Common myeloid progenitor, CD34-positive (primary cell): Measurements from ENCODE around the gene SLC2A13.
A peak's percentile ranks its signal among the peaks of the same experiment; 100 is the strongest.
"Not testable (repeated sequence)": the region's sequence is repeated elsewhere in the genome, so short reads cannot be mapped to it uniquely, and the experiment has no call there.

Experiments used
- CTCF ChIA-PET: fragments of 350-600 bp; sonication (Branson Sonifier 250); formaldehyde crosslinking; loops from one replicate; lab custom pipeline; 2021; ENCODE audit warnings: antibody characterized with exemption; lab: Charles Lee
- POLR2A ChIA-PET: fragments of 350-600 bp; sonication (Branson Sonifier 250); formaldehyde crosslinking; loops from one replicate; lab custom pipeline; 2021; ENCODE audit warnings: antibody characterized with exemption; lab: Charles Lee
- DNase-seq, 3 donors: peaks; one replicate each; pipeline versions ENCODE4 v3.0.0 to v3.0.0-alpha.2; 2013
- H3K27ac ChIP-seq, 2 experiments: 1 replicate in 1 of 2; 2 replicates in 1 of 2; pipeline ENCODE4 v1.7.0; 2013; ENCODE audit warnings: inconsistent platforms in 2 of 2, low read length in 2 of 2, mild to moderate bottlenecking in 2 of 2, low read depth in 1 of 2, moderate library complexity in 1 of 2; ENCODE audit not compliant: severe bottlenecking in 2 of 2, insufficient read depth in 1 of 2, poor library complexity in 1 of 2
- H3K27me3 ChIP-seq, 5 experiments: replicated peaks in 2 of 5; 1 replicate in 3 of 5; 2 replicates in 2 of 5; pipeline versions ENCODE4 v1.6.1 to v1.7.0; 2013; ENCODE audit warnings: low read length in 4 of 5, mild to moderate bottlenecking in 2 of 5, moderate library complexity in 2 of 5, inconsistent platforms in 1 of 5; ENCODE audit not compliant: insufficient read depth in 5 of 5, control insufficient read depth in 4 of 5
- H3K36me3 ChIP-seq, 4 experiments: 1 replicate in 2 of 4; 2 replicates in 2 of 4; pipeline versions ENCODE4 v1.6.1 to v1.7.0; 2013; ENCODE audit warnings: low read length in 3 of 4, control low read depth in 1 of 4, mild to moderate bottlenecking in 1 of 4; ENCODE audit not compliant: control insufficient read depth in 4 of 4, insufficient read depth in 4 of 4
- H3K4me1 ChIP-seq, 4 experiments: 1 replicate in 3 of 4; 2 replicates in 1 of 4; pipeline versions ENCODE4 v1.6.1 to v1.7.1; 2013; ENCODE audit warnings: low read length in 3 of 4, mild to moderate bottlenecking in 3 of 4, control low read depth in 1 of 4, inconsistent platforms in 1 of 4, moderate library complexity in 1 of 4; ENCODE audit not compliant: control insufficient read depth in 4 of 4, insufficient read depth in 4 of 4; ENCODE audit errors: control extremely low read depth in 1 of 4
- H3K4me3 ChIP-seq, 7 experiments: 1 replicate in 4 of 7; 2 replicates in 3 of 7; pipeline versions ENCODE4 v1.5.1 to v1.7.0; 2013; ENCODE audit warnings: mild to moderate bottlenecking in 7 of 7, low read length in 6 of 7, moderate library complexity in 6 of 7, inconsistent platforms in 2 of 7, low read depth in 2 of 7, control low read depth in 1 of 7; ENCODE audit not compliant: insufficient read depth in 4 of 7, control insufficient read depth in 1 of 7; ENCODE audit errors: extremely low read depth in 1 of 7
- H3K9me3 ChIP-seq, 5 experiments: 1 replicate in 4 of 5; 2 replicates in 1 of 5; pipeline versions ENCODE4 v1.6.1 to v1.7.1; 2013; ENCODE audit warnings: low read length in 4 of 5, mild to moderate bottlenecking in 2 of 5, inconsistent platforms in 1 of 5, low read depth in 1 of 5, moderate library complexity in 1 of 5; ENCODE audit not compliant: control insufficient read depth in 4 of 5, insufficient read depth in 2 of 5; ENCODE audit errors: control extremely low read depth in 1 of 5
- WGBS: methylation state at CpG from one replicate; pipeline ENCODE4 v1.1.5; 2013; ENCODE audit not compliant: insufficient coverage; 5-methylcytosine and 5-hydroxymethylcytosine counted together

SLC2A13 gene

DNA sequence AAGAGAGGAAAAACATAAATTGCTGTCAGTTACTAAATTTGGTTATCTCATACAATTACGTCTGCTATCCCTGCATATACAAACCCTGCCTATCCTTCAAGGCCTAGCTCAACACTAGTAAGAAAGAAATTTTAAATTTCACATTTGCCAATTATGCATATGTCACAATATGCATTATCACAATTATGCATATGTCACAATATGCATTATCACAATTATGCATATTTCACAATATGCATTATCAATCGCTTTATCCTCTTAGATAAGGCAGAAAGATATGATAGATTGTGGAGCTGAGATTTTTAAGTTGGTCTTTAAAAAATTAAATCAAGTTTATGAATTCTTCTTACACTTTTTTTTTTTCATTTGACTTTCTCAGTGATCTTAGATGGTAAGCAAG, 291.3 kb downstream of the SLC2A13 start:
- Histone ChIP-seq H3K27me3 (no peaks in the 10 kb centered on the region), H3K4me1 (no peaks in the 10 kb centered on the region), H3K27ac (no peak overlapping the region), H3K4me3 (no peak overlapping the region), H3K36me3 (no peaks in the 10 kb centered on the region), H3K9me3 (peaks cover 0 to 6% (median 0%) of the 10 kb centered on the region in 5 experiments)
- CTCF ChIA-PET = no interaction called here
- DNase-seq = no peak
- POLR2A ChIA-PET = no interaction called here
- 33% methylated on average over 1 of the region's 2 CpGs for WGBS

DNA sequence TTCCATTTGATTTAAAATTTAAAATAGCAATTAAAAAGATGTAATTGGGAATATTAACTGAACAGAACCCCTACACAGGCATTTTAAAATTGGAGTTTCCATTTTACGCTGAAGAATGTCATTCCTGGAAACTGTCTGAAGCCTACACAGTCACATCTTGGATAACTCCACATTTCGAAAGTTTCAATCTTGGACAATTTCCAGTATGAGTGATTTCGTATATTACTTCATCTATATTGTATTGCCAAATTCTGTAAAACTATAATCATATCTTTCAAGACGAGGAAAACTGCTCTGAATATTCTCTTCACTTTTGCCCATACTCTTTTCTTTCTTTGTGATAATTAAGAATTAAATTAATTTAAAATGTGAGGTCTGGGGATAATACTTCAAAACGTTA, 292.1 kb downstream of the SLC2A13 start:
- Histone ChIP-seq H3K27ac (no peak overlapping the region), H3K36me3 (no peaks in the 10 kb centered on the region), H3K27me3 (no peaks in the 10 kb centered on the region), H3K4me1 (no peaks in the 10 kb centered on the region), H3K9me3 (peaks cover 0 to 6% (median 0%) of the 10 kb centered on the region in 5 experiments), H3K4me3 (no peak overlapping the region)
- ChIA-PET CTCF (no interaction called here), POLR2A (no interaction called here)
- 82% methylated on average over 2 of the region's 5 CpGs for WGBS
- no peak for DNase-seq

DNA sequence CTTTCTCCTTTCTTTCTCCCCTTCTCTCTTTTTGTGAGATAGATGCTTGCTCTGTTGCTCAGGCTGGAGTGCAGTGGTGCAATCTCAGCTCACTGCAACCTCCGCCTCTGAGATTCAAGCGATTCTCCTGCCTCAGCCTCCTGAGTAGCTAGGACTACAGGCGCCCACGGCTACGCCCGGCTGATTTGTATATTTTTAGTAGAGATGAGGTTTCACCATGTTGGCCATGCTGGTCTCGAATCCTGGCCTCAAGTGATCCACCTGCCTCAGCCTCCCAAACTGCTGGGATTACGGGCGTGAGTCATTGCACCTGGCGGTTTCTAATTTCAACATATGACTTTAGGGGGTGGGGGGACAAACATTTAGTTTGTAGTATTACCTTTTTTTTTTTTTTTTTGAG, 293.4 kb downstream of the SLC2A13 start:
- POLR2A ChIA-PET, H3K27ac ChIP-seq, H3K4me3 ChIP-seq, H3K36me3 ChIP-seq, H3K9me3 ChIP-seq, CTCF ChIA-PET, DNase-seq, H3K4me1 ChIP-seq, H3K27me3 ChIP-seq: not testable (repeated sequence)
- 100% methylated on average over 7 of the region's 10 CpGs for WGBS

GRCh38 chr12:39807043-39807442, 298.8 kb downstream of the SLC2A13 start:
- Histone ChIP-seq H3K9me3 (peaks cover 0 to 6% (median 0%) of the 10 kb centered on the region in 5 experiments), H3K4me1 (no peaks in the 10 kb centered on the region), H3K27ac (no peak overlapping the region), H3K36me3 (no peaks in the 10 kb centered on the region), H3K4me3 (no peak overlapping the region), H3K27me3 (no peaks in the 10 kb centered on the region)
- DNase-seq = peak in 2 of 3 donors; percentile 1 to 7
- WGBS = 100% methylated on average over 3 of the region's 5 CpGs
- CTCF ChIA-PET = no interaction called here
- POLR2A ChIA-PET = no interaction called here

DNA sequence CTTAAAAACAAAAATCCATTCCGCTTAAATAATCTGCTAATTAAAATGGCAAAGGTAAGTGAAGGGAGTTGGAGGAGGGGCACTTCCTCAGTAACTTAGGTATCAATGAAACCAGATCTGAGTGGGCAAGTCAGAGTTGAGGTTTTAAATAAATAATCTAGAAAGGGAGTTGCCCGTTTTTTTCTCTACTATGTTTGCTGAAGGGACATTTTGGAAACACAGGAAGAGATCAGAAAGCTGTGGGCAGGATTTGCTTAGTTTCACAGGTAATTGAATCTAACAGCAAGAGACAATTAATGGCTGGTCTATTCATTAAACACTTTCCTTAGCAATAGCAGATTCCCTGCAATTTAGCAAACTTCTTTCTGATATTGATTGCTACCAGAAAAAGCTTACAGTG, 300.2 kb downstream of the SLC2A13 start:
- H3K9me3 ChIP-seq = peaks cover 0 to 4% (median 0%) of the 10 kb centered on the region in 5 experiments
- no peak overlapping the region for H3K4me3 ChIP-seq
- no peaks in the 10 kb centered on the region for H3K4me1 ChIP-seq
- ChIA-PET CTCF (no interaction called here), POLR2A (no interaction called here)
- DNase-seq = no peak
- H3K27me3 ChIP-seq = no peaks in the 10 kb centered on the region
- H3K27ac ChIP-seq = no peak overlapping the region
- 80% methylated on average over 2 of the region's 2 CpGs for WGBS
- H3K36me3 ChIP-seq = no peaks in the 10 kb centered on the region

DNA sequence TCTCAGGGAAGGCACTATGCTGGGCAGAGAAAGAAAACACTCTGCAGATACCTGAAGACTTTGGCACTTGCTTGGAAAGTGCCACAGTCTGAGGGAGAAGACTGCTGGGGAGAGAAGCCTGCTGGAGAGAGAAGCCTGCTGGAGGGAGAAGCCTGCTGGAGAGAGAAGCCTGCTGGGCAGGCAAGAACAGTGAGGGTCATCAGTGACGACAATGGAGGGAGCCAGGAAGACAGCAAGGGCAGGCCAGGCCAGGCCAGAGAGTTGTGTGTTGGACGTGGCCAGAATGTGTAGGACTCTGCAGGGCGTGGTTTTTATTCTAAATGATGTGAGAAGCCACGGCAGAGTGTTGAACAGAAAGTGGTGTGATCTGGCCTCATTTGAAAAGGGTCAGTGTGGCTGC, 301.0 kb downstream of the SLC2A13 start:
- Histone ChIP-seq H3K4me1 (no peaks in the 10 kb centered on the region), H3K27ac (no peak overlapping the region), H3K9me3 (no peaks in the 10 kb centered on the region), H3K4me3 (no peak overlapping the region), H3K27me3 (no peaks in the 10 kb centered on the region), H3K36me3 (no peaks in the 10 kb centered on the region)
- DNase-seq = no peak
- POLR2A ChIA-PET = no interaction called here
- CTCF ChIA-PET = no interaction called here
- WGBS = 92% methylated on average over 4 of the region's 4 CpGs

DNA sequence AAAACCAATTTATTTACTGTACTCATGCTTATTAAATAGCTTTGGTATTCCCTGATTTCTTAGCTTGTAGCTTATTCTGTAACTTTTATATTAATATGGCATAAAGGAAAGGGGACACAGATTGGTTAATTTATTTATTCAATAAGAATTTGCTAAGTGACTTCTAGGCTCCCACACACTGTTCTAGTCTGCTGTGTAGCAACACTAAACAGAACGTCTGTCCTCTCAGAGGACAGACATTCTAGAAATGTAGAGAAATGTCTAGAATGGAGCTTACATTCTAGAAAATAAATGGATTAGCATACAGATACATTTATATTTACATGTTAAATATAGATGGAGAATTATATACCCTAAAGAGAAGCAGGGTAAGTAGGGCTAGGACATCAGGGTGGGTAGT, 301.4 kb downstream of the SLC2A13 start:
- POLR2A ChIA-PET = no interaction called here
- Histone ChIP-seq H3K4me3 (no peak overlapping the region), H3K27ac (no peak overlapping the region), H3K4me1 (no peaks in the 10 kb centered on the region), H3K9me3 (no peaks in the 10 kb centered on the region), H3K27me3 (no peaks in the 10 kb centered on the region), H3K36me3 (no peaks in the 10 kb centered on the region)
- no peak for DNase-seq
- WGBS = no CpG with 5 or more reads among the region's 1 CpG
- CTCF ChIA-PET = no interaction called here
